K562 (cell line): Measurements from ENCODE around the gene IQGAP3. TPM values are rescaled to one million over a fixed set of nuclear protein-coding genes. Genes with fewer than 3 reads are reported as not detected.
A peak's percentile ranks its signal among the peaks of the same experiment; 100 is the strongest.

Experiments
- ATAC-seq: fragments of 200-7000 bp; cut with Tn5 transposase; 3 replicates; pipeline ENCODE4 v1.9.1; 2020; ENCODE audit warnings: moderate library complexity
- BruUV-seq: library from RNA; stranded (reverse); fragments of 400-500 nt; replicated peaks from 2 replicates; lab custom pipeline; 2021; lab: Mats Ljungman, UMichigan
- CTCF ChIA-PET: fragments of 300-600 bp; formaldehyde crosslinking; extraction: SDS; loops from one replicate; lab custom pipeline; 2021; ENCODE audit warnings: low intra/inter-chr PET ratio; lab: Yijun Ruan, JAX
- POLR2A ChIA-PET: fragments of 300-600, 350-650 bp; sonication (Branson Sonifier 250); formaldehyde crosslinking; extraction: SDS; loops from one replicate; lab custom pipeline; 2021; ENCODE audit warnings: antibody characterized with exemption, inconsistent platforms; lab: Yijun Ruan, JAX
- DNase-seq, 4 experiments: peaks; one replicate each; pipeline versions ENCODE4 v3.0.0 to v3.0.0-alpha.2; 2011 to 2018; ENCODE audit warnings: low spot score in 3 of 4, mixed read lengths in 3 of 4; ENCODE audit errors: extremely low read depth in 1 of 4
- FAIRE-seq: peaks from 2 replicates; lab custom pipeline; 2011; peaks lifted over from hg19 to GRCh38; lab: Jason Lieb, UNC
- H2AFZ ChIP-seq: 2 replicates; pipeline ENCODE4 v1.6.0; 2011; ENCODE audit warnings: low read depth, low read length, control low read depth, inconsistent platforms
- H3K27ac ChIP-seq: fragments of 200-600 bp; 3 replicates; pipeline ENCODE4 v1.8.0; 2011; ENCODE audit warnings: low read depth, mild to moderate bottlenecking, control low read depth, inconsistent platforms, low read length, moderate library complexity, mixed read lengths; ENCODE audit errors: extremely low read depth
- H3K27me3 ChIP-seq, 2 experiments: fragments of 300-600 bp in 1 of 2; 2 replicates in 1 of 2; 3 replicates in 1 of 2; pipeline versions ENCODE4 v1.6.0 to v1.8.0; 2011; ENCODE audit warnings: inconsistent platforms in 2 of 2, low read length in 2 of 2, mild to moderate bottlenecking in 1 of 2, mixed read lengths in 1 of 2, moderate library complexity in 1 of 2; ENCODE audit not compliant: control insufficient read depth in 2 of 2, insufficient read depth in 2 of 2
- H3K36me3 ChIP-seq: fragments of 300-600 bp; 3 replicates; pipeline ENCODE4 v1.8.0; 2011; ENCODE audit warnings: mild to moderate bottlenecking, low read length, inconsistent platforms; ENCODE audit not compliant: control insufficient read depth, insufficient read depth
- H3K4me1 ChIP-seq, 2 experiments: fragments of 200-600 bp in 1 of 2; replicated peaks in 1 of 2; 2 replicates in 1 of 2; 3 replicates in 1 of 2; pipeline versions ENCODE4 v1.5.1 to v1.8.0; 2011; ENCODE audit warnings: inconsistent platforms in 2 of 2, low read length in 2 of 2, mild to moderate bottlenecking in 1 of 2, mixed read lengths in 1 of 2, moderate library complexity in 1 of 2; ENCODE audit not compliant: control insufficient read depth in 2 of 2, insufficient read depth in 2 of 2
- H3K4me2 ChIP-seq: 2 replicates; pipeline ENCODE4 v1.6.1; 2011; ENCODE audit warnings: low read length, control low read depth, inconsistent platforms, mixed read lengths; ENCODE audit not compliant: insufficient read depth
- H3K4me3 ChIP-seq: fragments of 200-600 bp; sonication (generic), shearing (Covaris generic); 2 replicates; pipeline ENCODE4 v1.5.1; 2016; ENCODE audit warnings: control low read depth, inconsistent platforms
- H3K79me2 ChIP-seq: fragments of 200-600 bp; 3 replicates; pipeline ENCODE4 v1.8.0; 2011; ENCODE audit warnings: low read length, inconsistent platforms; ENCODE audit not compliant: control insufficient read depth, insufficient read depth
- H3K9ac ChIP-seq, 2 experiments: 2 replicates each; pipeline versions ENCODE4 v1.6.0 to v1.6.1; 2011; ENCODE audit warnings: low read depth in 2 of 2, low read length in 2 of 2, control low read depth in 1 of 2, inconsistent platforms in 1 of 2, mild to moderate bottlenecking in 1 of 2, mixed read lengths in 1 of 2; ENCODE audit not compliant: insufficient read depth in 1 of 2
- H3K9me1 ChIP-seq: one replicate; pipeline ENCODE4 v1.6.0; 2011; ENCODE audit warnings: inconsistent platforms, mild to moderate bottlenecking, low read length, moderate library complexity; ENCODE audit not compliant: control insufficient read depth, insufficient read depth
- H3K9me3 ChIP-seq: replicated peaks from 2 replicates; pipeline ENCODE4 v1.5.1; 2011; ENCODE audit warnings: low read depth, low read length, inconsistent platforms; ENCODE audit not compliant: control insufficient read depth, insufficient read depth
- H4K20me1 ChIP-seq: replicated peaks from 2 replicates; pipeline ENCODE4 v1.6.1; 2011; ENCODE audit warnings: low read length, inconsistent platforms, mixed read lengths; ENCODE audit not compliant: control insufficient read depth, insufficient read depth
- POLR2G ChIP-seq: fragments of 200-400 bp; formaldehyde crosslinking; IDR thresholded peaks from 2 replicates; pipeline ENCODE4 v1.6.1; 2017; ENCODE audit warnings: low read depth, mild to moderate bottlenecking, antibody characterized with exemption, low read length, moderate library complexity
- WGBS: fragments of 100-300 bp; shearing (Covaris generic); methylation state at CpG from one replicate; pipeline ENCODE4 v1.1.6; 2016; ENCODE audit warnings: low coverage, mixed read lengths; ENCODE audit not compliant: insufficient coverage; ENCODE audit errors: missing lambda C conversion rate; 5-methylcytosine and 5-hydroxymethylcytosine counted together
- in situ Hi-C: fragments of 300-500 bp; cut with MboI; formaldehyde crosslinking; loops from 4 replicates; pipeline ENCODE4 v1.15.0; 2018; ENCODE audit warnings: inconsistent platforms, mixed read lengths
- intact Hi-C: fragments of 100-400 bp; cut with micrococcal nuclease; formaldehyde crosslinking; loops from 2 replicates; pipeline ENCODE4 v1.14.2; 2022
- polyA plus RNA-seq, 8 experiments: library from polyadenylated mRNA; depleted of rRNA in 4 of 8; stranded (reverse) in 5 of 8; unstranded in 3 of 8; fragments of >200 nt; fragmentation: Nextera tagmentation in 2 of 8; fragmentation: Illumina TruSeq in 1 of 8; extraction: Ambion mirVana in 2 of 8; extraction: Trizol in 1 of 8; gene quantifications; 2 replicates each; pipeline versions ENCODE4 v1.2.1 to v1.2.3, GENCODE V29; 2011 to 2014; ENCODE audit warnings: inconsistent platforms in 1 of 8, missing spikeins in 1 of 8
- small RNA-seq: library from RNA; depleted of rRNA; stranded (forward); fragments of <200 nt; gene quantifications from one replicate; pipeline ENCODE3, GENCODE V24; 2014
- total RNA-seq, 7 experiments: library from RNA; depleted of rRNA in 6 of 7; stranded (reverse); fragments of >200 nt in 6 of 7; fragmentation: Illumina TruSeq in 2 of 7; extraction: Trizol in 2 of 7; gene quantifications; 2 replicates each; pipeline versions ENCODE4 v1.2.1 to v1.2.3, GENCODE V29; 2011 to 2021; ENCODE audit warnings: low replicate concordance in 1 of 7
- TF ChIP-seq, protein P1 (sequence below): fragments of 450-650 bp; IDR thresholded peaks from 2 replicates; pipeline ENCODE4 v1.6.1; 2018; ENCODE audit not compliant: partially characterized antibody

Gene IQGAP3
- total and polyA plus RNA-seq, 9 of the 15 experiments (the other 6 are each of a cell fraction or from before 2014, with no cell fraction given): 1.4 to 16.6 (median 11.9) TPM

GRCh38 chr1:156475568-156476500, 96.5 kb downstream of the IQGAP3 start:
- WGBS: 84% methylated on average over 23 of the region's 25 CpGs
- no peaks in the 10 kb centered on the region for H3K9me3 ChIP-seq
- no peak overlapping the region for H3K4me3 ChIP-seq
- TF ChIP-seq, protein P1, sequence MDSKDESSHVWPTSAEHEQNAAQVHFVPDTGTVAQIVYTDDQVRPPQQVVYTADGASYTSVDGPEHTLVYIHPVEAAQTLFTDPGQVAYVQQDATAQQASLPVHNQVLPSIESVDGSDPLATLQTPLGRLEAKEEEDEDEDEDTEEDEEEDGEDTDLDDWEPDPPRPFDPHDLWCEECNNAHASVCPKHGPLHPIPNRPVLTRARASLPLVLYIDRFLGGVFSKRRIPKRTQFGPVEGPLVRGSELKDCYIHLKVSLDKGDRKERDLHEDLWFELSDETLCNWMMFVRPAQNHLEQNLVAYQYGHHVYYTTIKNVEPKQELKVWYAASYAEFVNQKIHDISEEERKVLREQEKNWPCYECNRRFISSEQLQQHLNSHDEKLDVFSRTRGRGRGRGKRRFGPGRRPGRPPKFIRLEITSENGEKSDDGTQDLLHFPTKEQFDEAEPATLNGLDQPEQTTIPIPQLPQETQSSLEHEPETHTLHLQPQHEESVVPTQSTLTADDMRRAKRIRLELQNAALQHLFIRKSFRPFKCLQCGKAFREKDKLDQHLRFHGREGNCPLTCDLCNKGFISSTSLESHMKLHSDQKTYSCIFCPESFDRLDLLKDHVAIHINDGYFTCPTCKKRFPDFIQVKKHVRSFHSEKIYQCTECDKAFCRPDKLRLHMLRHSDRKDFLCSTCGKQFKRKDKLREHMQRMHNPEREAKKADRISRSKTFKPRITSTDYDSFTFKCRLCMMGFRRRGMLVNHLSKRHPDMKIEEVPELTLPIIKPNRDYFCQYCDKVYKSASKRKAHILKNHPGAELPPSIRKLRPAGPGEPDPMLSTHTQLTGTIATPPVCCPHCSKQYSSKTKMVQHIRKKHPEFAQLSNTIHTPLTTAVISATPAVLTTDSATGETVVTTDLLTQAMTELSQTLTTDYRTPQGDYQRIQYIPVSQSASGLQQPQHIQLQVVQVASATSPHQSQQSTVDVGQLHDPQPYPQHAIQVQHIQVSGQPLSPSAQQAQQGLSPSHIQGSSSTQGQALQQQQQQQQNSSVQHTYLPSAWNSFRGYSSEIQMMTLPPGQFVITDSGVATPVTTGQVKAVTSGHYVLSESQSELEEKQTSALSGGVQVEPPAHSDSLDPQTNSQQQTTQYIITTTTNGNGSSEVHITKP: no peak
- TF ChIP-seq POLR2G: peak; percentile 28; the same call in 1 of the 2 replicates
- ATAC-seq: no peak
- peaks cover 80% of the 10 kb centered on the region for H3K36me3 ChIP-seq
- no peak for FAIRE-seq
- in situ Hi-C loops: no loop called here
- peaks cover 0 to 14% of the 10 kb centered on the region in 2 experiments; a peak in 2 of 5 replicates for H3K4me1 ChIP-seq
- CTCF ChIA-PET: no interaction called here
- POLR2A ChIA-PET: interaction anchor here (0.7 to 1.7 kb wide), 4 partner anchors 15 to 73 kb away, joined by 3 to 5 read pairs (median 4); no protein-coding TSS in a partner anchor
- no peaks in the 10 kb centered on the region for H3K27me3 ChIP-seq
- 0 out of 2 replicates have a peak, but pooled peaks cover 6% of the 10 kb centered on the region for H4K20me1 ChIP-seq
- no peaks in the 10 kb centered on the region for H3K9me1 ChIP-seq
- no peaks in the 10 kb centered on the region for H3K79me2 ChIP-seq
- BruUV-seq: no TSS peak
- no peak for DNase-seq
- H3K4me2 ChIP-seq: no peak overlapping the region
- H2AFZ ChIP-seq: no peak overlapping the region
- no peak overlapping the region for H3K27ac ChIP-seq
- peak overlapping the region in 1 of 2 experiments; percentile 67; a peak in 2 of 4 replicates for H3K9ac ChIP-seq
- intact Hi-C loops: no loop called here

Small RNAs within 50 kb of the gene (small RNA-seq; reads per million reads assigned to genes)
- not detected for gene RF00019

Other genes with a start within 250 kb of the IQGAP3 start
Only the 7 nearest of the 17 such genes appear.
- gene MEF2D, start 71.8 kb downstream of the IQGAP3 start, total RNA-seq (2014; rRNA removed): 5.4 and 6.5 TPM in 2 replicates
- 1.3 and 1.7 TPM in 2 replicates for gene MEF2D, start 71.8 kb downstream of the IQGAP3 start, total RNA-seq (2014; rRNA removed; fragmentation: Illumina TruSeq; extraction: Trizol)
- 2.6 and 2.7 TPM in 2 replicates for gene MEF2D, start 71.8 kb downstream of the IQGAP3 start, total RNA-seq (2015; rRNA removed; fragmentation: Illumina TruSeq; extraction: Trizol)
- gene MEF2D, start 71.8 kb downstream of the IQGAP3 start, total RNA-seq (2021): 13.8 and 19.5 TPM in 2 replicates
- 2.2 and 4.6 TPM in 2 replicates for gene MEF2D, start 71.8 kb downstream of the IQGAP3 start, polyA plus RNA-seq (2011; rRNA removed)
- gene MEF2D, start 71.8 kb downstream of the IQGAP3 start, polyA plus RNA-seq (2014; fragmentation: Illumina TruSeq; extraction: Trizol): 5.0 and 8.2 TPM in 2 replicates
- under 1 TPM; 0.10 TPM for gene MEF2D, start 71.8 kb downstream of the IQGAP3 start, polyA plus RNA-seq (2014; fragmentation: Nextera tagmentation; extraction: Ambion mirVana)
- 6.0 and 8.2 TPM in 2 replicates for gene MEF2D, start 71.8 kb downstream of the IQGAP3 start, polyA plus RNA-seq (2014; rRNA removed)
- gene TTC24, start 7.2 kb upstream of the IQGAP3 start, total RNA-seq (2014; rRNA removed): not detected in 2 replicates
- gene TTC24, start 7.2 kb upstream of the IQGAP3 start, total RNA-seq (2014; rRNA removed; fragmentation: Illumina TruSeq; extraction: Trizol): not detected in 2 replicates
- not detected in 2 replicates for gene TTC24, start 7.2 kb upstream of the IQGAP3 start, total RNA-seq (2015; rRNA removed; fragmentation: Illumina TruSeq; extraction: Trizol)
- not detected in 2 replicates for gene TTC24, start 7.2 kb upstream of the IQGAP3 start, total RNA-seq (2021)
- gene TTC24, start 7.2 kb upstream of the IQGAP3 start, polyA plus RNA-seq (2011; rRNA removed): not detected in 2 replicates
- gene TTC24, start 7.2 kb upstream of the IQGAP3 start, polyA plus RNA-seq (2014; fragmentation: Illumina TruSeq; extraction: Trizol): not detected in 2 replicates
- not detected for gene TTC24, start 7.2 kb upstream of the IQGAP3 start, polyA plus RNA-seq (2014; fragmentation: Nextera tagmentation; extraction: Ambion mirVana)
- not detected in 2 replicates for gene TTC24, start 7.2 kb upstream of the IQGAP3 start, polyA plus RNA-seq (2014; rRNA removed)
- gene NAXE, start 19.2 kb upstream of the IQGAP3 start, total RNA-seq (2014; rRNA removed): 122 and 150 TPM in 2 replicates
- gene NAXE, start 19.2 kb upstream of the IQGAP3 start, total RNA-seq (2014; rRNA removed; fragmentation: Illumina TruSeq; extraction: Trizol): 76.6 and 99.9 TPM in 2 replicates
- gene NAXE, start 19.2 kb upstream of the IQGAP3 start, total RNA-seq (2015; rRNA removed; fragmentation: Illumina TruSeq; extraction: Trizol): 90.0 and 93.1 TPM in 2 replicates
- gene NAXE, start 19.2 kb upstream of the IQGAP3 start, total RNA-seq (2021): 112 and 113 TPM in 2 replicates
- gene NAXE, start 19.2 kb upstream of the IQGAP3 start, polyA plus RNA-seq (2011; rRNA removed): 38.4 and 66.9 TPM in 2 replicates
- 136 and 137 TPM in 2 replicates for gene NAXE, start 19.2 kb upstream of the IQGAP3 start, polyA plus RNA-seq (2014; fragmentation: Illumina TruSeq; extraction: Trizol)
- 10 to 100 TPM; 27.3 to 38.2 TPM for gene NAXE, start 19.2 kb upstream of the IQGAP3 start, polyA plus RNA-seq (2014; fragmentation: Nextera tagmentation; extraction: Ambion mirVana)
- 77.2 and 85.8 TPM in 2 replicates for gene NAXE, start 19.2 kb upstream of the IQGAP3 start, polyA plus RNA-seq (2014; rRNA removed)
- gene GPATCH4, start 28.9 kb upstream of the IQGAP3 start, total RNA-seq (2014; rRNA removed): 43.7 and 47.5 TPM in 2 replicates
- 73.1 and 76.5 TPM in 2 replicates for gene GPATCH4, start 28.9 kb upstream of the IQGAP3 start, total RNA-seq (2014; rRNA removed; fragmentation: Illumina TruSeq; extraction: Trizol)
- gene GPATCH4, start 28.9 kb upstream of the IQGAP3 start, total RNA-seq (2015; rRNA removed; fragmentation: Illumina TruSeq; extraction: Trizol): 75.8 and 79.5 TPM in 2 replicates
- gene GPATCH4, start 28.9 kb upstream of the IQGAP3 start, total RNA-seq (2021): 45.8 and 51.4 TPM in 2 replicates
- gene GPATCH4, start 28.9 kb upstream of the IQGAP3 start, polyA plus RNA-seq (2011; rRNA removed): 51.5 and 57.9 TPM in 2 replicates
- 94.7 and 105 TPM in 2 replicates for gene GPATCH4, start 28.9 kb upstream of the IQGAP3 start, polyA plus RNA-seq (2014; fragmentation: Illumina TruSeq; extraction: Trizol)
- 10 to 100 TPM; 82.1 to 90.8 TPM for gene GPATCH4, start 28.9 kb upstream of the IQGAP3 start, polyA plus RNA-seq (2014; fragmentation: Nextera tagmentation; extraction: Ambion mirVana)
- 53.9 and 59.3 TPM in 2 replicates for gene GPATCH4, start 28.9 kb upstream of the IQGAP3 start, polyA plus RNA-seq (2014; rRNA removed)
- gene HAPLN2, start 46.9 kb upstream of the IQGAP3 start, total RNA-seq (2014; rRNA removed): 3.1 and 3.8 TPM in 2 replicates
- not detected in 2 replicates for gene HAPLN2, start 46.9 kb upstream of the IQGAP3 start, total RNA-seq (2014; rRNA removed; fragmentation: Illumina TruSeq; extraction: Trizol)
- 0.14 and 0.19 TPM in 2 replicates for gene HAPLN2, start 46.9 kb upstream of the IQGAP3 start, total RNA-seq (2015; rRNA removed; fragmentation: Illumina TruSeq; extraction: Trizol)
- 3.6 and 5.2 TPM in 2 replicates for gene HAPLN2, start 46.9 kb upstream of the IQGAP3 start, total RNA-seq (2021)
- gene HAPLN2, start 46.9 kb upstream of the IQGAP3 start, polyA plus RNA-seq (2011; rRNA removed): 0.39 and 0.76 TPM in 2 replicates
- gene HAPLN2, start 46.9 kb upstream of the IQGAP3 start, polyA plus RNA-seq (2014; fragmentation: Illumina TruSeq; extraction: Trizol): 0.17 TPM in 1 of 2 replicates, not detected in the other
- gene HAPLN2, start 46.9 kb upstream of the IQGAP3 start, polyA plus RNA-seq (2014; fragmentation: Nextera tagmentation; extraction: Ambion mirVana): not detected
- 4.4 and 4.5 TPM in 2 replicates for gene HAPLN2, start 46.9 kb upstream of the IQGAP3 start, polyA plus RNA-seq (2014; rRNA removed)
- gene BCAN, start 69.6 kb upstream of the IQGAP3 start, total RNA-seq (2014; rRNA removed): 0.12 TPM in 1 of 2 replicates, not detected in the other
- not detected in 2 replicates for gene BCAN, start 69.6 kb upstream of the IQGAP3 start, total RNA-seq (2014; rRNA removed; fragmentation: Illumina TruSeq; extraction: Trizol)
- 0.08 TPM in 1 of 2 replicates, not detected in the other for gene BCAN, start 69.6 kb upstream of the IQGAP3 start, total RNA-seq (2015; rRNA removed; fragmentation: Illumina TruSeq; extraction: Trizol)
- 0.22 TPM in 1 of 2 replicates, not detected in the other for gene BCAN, start 69.6 kb upstream of the IQGAP3 start, total RNA-seq (2021)
- gene BCAN, start 69.6 kb upstream of the IQGAP3 start, polyA plus RNA-seq (2011; rRNA removed): 0.06 and 0.09 TPM in 2 replicates
- 0.19 and 0.33 TPM in 2 replicates for gene BCAN, start 69.6 kb upstream of the IQGAP3 start, polyA plus RNA-seq (2014; fragmentation: Illumina TruSeq; extraction: Trizol)
- under 1 TPM in 1 of 2 experiments, not detected in 1; 0.04 TPM for gene BCAN, start 69.6 kb upstream of the IQGAP3 start, polyA plus RNA-seq (2014; fragmentation: Nextera tagmentation; extraction: Ambion mirVana)
- gene BCAN, start 69.6 kb upstream of the IQGAP3 start, polyA plus RNA-seq (2014; rRNA removed): 0.22 and 0.23 TPM in 2 replicates
- gene NES, start 104.8 kb upstream of the IQGAP3 start, total RNA-seq (2014; rRNA removed): 5.8 and 6.6 TPM in 2 replicates
- 3.3 and 4.1 TPM in 2 replicates for gene NES, start 104.8 kb upstream of the IQGAP3 start, total RNA-seq (2014; rRNA removed; fragmentation: Illumina TruSeq; extraction: Trizol)
- gene NES, start 104.8 kb upstream of the IQGAP3 start, total RNA-seq (2015; rRNA removed; fragmentation: Illumina TruSeq; extraction: Trizol): 4.8 and 4.9 TPM in 2 replicates
- gene NES, start 104.8 kb upstream of the IQGAP3 start, total RNA-seq (2021): 5.5 and 8.6 TPM in 2 replicates
- 2.7 TPM in 2 replicates for gene NES, start 104.8 kb upstream of the IQGAP3 start, polyA plus RNA-seq (2011; rRNA removed)
- gene NES, start 104.8 kb upstream of the IQGAP3 start, polyA plus RNA-seq (2014; fragmentation: Illumina TruSeq; extraction: Trizol): 5.4 and 6.3 TPM in 2 replicates
- gene NES, start 104.8 kb upstream of the IQGAP3 start, polyA plus RNA-seq (2014; fragmentation: Nextera tagmentation; extraction: Ambion mirVana): under 1 TPM; 0.10 to 0.13 TPM
- 2.5 and 4.2 TPM in 2 replicates for gene NES, start 104.8 kb upstream of the IQGAP3 start, polyA plus RNA-seq (2014; rRNA removed)